UCSD-AML1 (cell line): ENCODE results near the gene PLCXD1.
"Not testable (repeated sequence)": the region's sequence is repeated elsewhere in the genome, so short reads cannot be mapped to it uniquely, and the experiment has no call there.

Experiments
- DNase-seq: peaks from one replicate; lab custom pipeline; 2025; ENCODE audit not compliant: unreplicated experiment; lab: John Stamatoyannopoulos, UW

Gene PLCXD1

GRCh38 chrX:281166-281999 is at the start of gene PLCXD1:
Gene PLCXD1, plus strand, starts transcription at chrX:281381. Its CDS starts 2,807 bp downstream, at chrX:284188.
- DNase-seq, result no peak

- not testable (repeated sequence) for DNase-seq
These were observed 49.4 kb upstream of the PLCXD1 start for GRCh38 chrX:231637-232277.

- not testable (repeated sequence) for DNase-seq
These were observed 48.9 kb upstream of the PLCXD1 start for GRCh38 chrX:232278-232655.

- not testable (repeated sequence) for DNase-seq
These were observed 45.0 kb upstream of the PLCXD1 start for GRCh38 chrX:236201-236600.

GRCh38 chrX:250965-251364 is 30.2 kb upstream of the PLCXD1 start:
- no peak for DNase-seq

- DNase-seq, result not testable (repeated sequence)
These were observed 29.6 kb upstream of the PLCXD1 start for GRCh38 chrX:251396-252243.

GRCh38 chrX:252244-252956 is 28.8 kb upstream of the PLCXD1 start:
- no peak for DNase-seq

- DNase-seq, result no peak
These were observed 28.3 kb upstream of the PLCXD1 start for GRCh38 chrX:252957-253291.

- DNase-seq, result no peak
These were observed 27.5 kb upstream of the PLCXD1 start for GRCh38 chrX:253451-254297.

GRCh38 chrX:254630-255215 is 26.5 kb upstream of the PLCXD1 start:
- DNase-seq, result no peak

- DNase-seq, result no peak
These were observed 25.3 kb upstream of the PLCXD1 start for GRCh38 chrX:255923-256331.

GRCh38 chrX:257054-257453 is 24.1 kb upstream of the PLCXD1 start:
- not testable (repeated sequence) for DNase-seq

GRCh38 chrX:257681-258289 is 23.4 kb upstream of the PLCXD1 start:
- no peak for DNase-seq

- no peak for DNase-seq
These were observed 22.7 kb upstream of the PLCXD1 start for GRCh38 chrX:258291-259040.

GRCh38 chrX:259692-260355 is 21.4 kb upstream of the PLCXD1 start:
- no peak for DNase-seq

- no peak for DNase-seq
These were observed 19.8 kb upstream of the PLCXD1 start for GRCh38 chrX:261167-261918.

GRCh38 chrX:261919-262352 is 19.2 kb upstream of the PLCXD1 start:
- no peak for DNase-seq
